HEK293 (cell line): ENCODE measurements around the gene KBTBD3.

Experiments used
- IKZF3 ChIP-seq: fragments of 450-650 bp; IDR thresholded peaks from 2 replicates; pipeline ENCODE4 v1.5.0; 2018; ENCODE audit warnings: missing biosample characterization, mild to moderate bottlenecking, missing genetic modification characterization, moderate library complexity
- PRDM1 ChIP-seq: fragments of 450-650 bp; formaldehyde crosslinking; IDR thresholded peaks from 2 replicates; pipeline ENCODE4; 2016; ENCODE audit warnings: missing biosample characterization, missing genetic modification characterization
- REST ChIP-seq: fragments of 450-650 bp; formaldehyde crosslinking; IDR thresholded peaks from 2 replicates; pipeline ENCODE4 v1.5.1; 2016; ENCODE audit warnings: missing biosample characterization, missing genetic modification characterization
- YY1 ChIP-seq: fragments of 450-650 bp; formaldehyde crosslinking; IDR thresholded peaks from 2 replicates; pipeline ENCODE4 v1.5.1; 2018; ENCODE audit warnings: missing biosample characterization, missing genetic modification characterization
- ZEB2 ChIP-seq: fragments of 450-650 bp; formaldehyde crosslinking; IDR thresholded peaks from 2 replicates; pipeline ENCODE4 v1.5.1; 2016; ENCODE audit warnings: missing biosample characterization, missing genetic modification characterization
- ZNF350 ChIP-seq: fragments of 450-650 bp; formaldehyde crosslinking; IDR thresholded peaks from 2 replicates; pipeline ENCODE4 v1.5.0; 2017; ENCODE audit warnings: missing biosample characterization, mild to moderate bottlenecking, missing genetic modification characterization
- ZNF555 ChIP-seq: fragments of 450-650 bp; formaldehyde crosslinking; conservative IDR thresholded peaks from 2 replicates; pipeline ENCODE4 v1.5.1; 2017; ENCODE audit warnings: missing biosample characterization, mild to moderate bottlenecking, missing genetic modification characterization, inconsistent platforms
- ZNF561 ChIP-seq: fragments of 450-650 bp; IDR thresholded peaks from 2 replicates; pipeline ENCODE4 v1.5.1; 2018; ENCODE audit warnings: missing biosample characterization, missing genetic modification characterization, borderline replicate concordance
- TF ChIP-seq, protein P1 (sequence below): fragments of 450-650 bp; formaldehyde crosslinking; IDR thresholded peaks from 2 replicates; pipeline ENCODE4 v1.5.1; 2016; ENCODE audit warnings: missing biosample characterization, missing genetic modification characterization
- TF ChIP-seq, protein P2 (sequence below): fragments of 450-650 bp; formaldehyde crosslinking; IDR thresholded peaks from 2 replicates; pipeline ENCODE4 v1.5.1; 2016; ENCODE audit warnings: missing biosample characterization, missing genetic modification characterization
- TF ChIP-seq, protein P3 (sequence below): fragments of 450-650 bp; formaldehyde crosslinking; IDR thresholded peaks from 2 replicates; pipeline ENCODE4 v1.5.1; 2016; ENCODE audit warnings: missing biosample characterization, missing genetic modification characterization, low read depth
- TF ChIP-seq, protein P4 (sequence below): fragments of 450-650 bp; formaldehyde crosslinking; IDR thresholded peaks from 2 replicates; pipeline ENCODE4 v1.5.1; 2016; ENCODE audit warnings: missing biosample characterization, missing genetic modification characterization
- TF ChIP-seq, protein P5 (sequence below): fragments of 450-650 bp; formaldehyde crosslinking; IDR thresholded peaks from 2 replicates; pipeline ENCODE4 v1.5.1; 2016; ENCODE audit warnings: missing biosample characterization, missing genetic modification characterization
- TF ChIP-seq, protein P6 (sequence below): fragments of 450-650 bp; IDR thresholded peaks from 2 replicates; pipeline ENCODE4 v1.5.1; 2018; ENCODE audit warnings: missing biosample characterization, missing genetic modification characterization

DNA sequence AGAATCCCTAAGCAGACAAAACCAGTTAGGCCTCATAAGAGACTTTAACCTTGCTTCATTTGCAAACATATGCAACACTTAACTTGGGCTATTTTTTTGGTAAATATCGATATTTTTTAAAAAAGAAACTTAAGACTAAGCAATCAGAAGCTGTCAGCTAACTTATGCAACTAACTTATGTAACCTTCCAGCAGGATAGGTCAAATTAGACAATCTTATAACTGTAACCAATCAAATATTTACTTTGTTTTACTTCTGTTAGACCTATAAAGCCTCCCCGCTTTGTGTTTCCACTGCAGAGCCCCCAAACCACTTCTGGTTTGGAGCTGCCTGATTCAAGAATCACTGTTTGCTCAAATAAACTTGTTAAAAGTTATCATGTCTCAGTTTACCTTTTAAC is 63.1 kb downstream of the KBTBD3 start:
- TF ChIP-seq, protein P1, sequence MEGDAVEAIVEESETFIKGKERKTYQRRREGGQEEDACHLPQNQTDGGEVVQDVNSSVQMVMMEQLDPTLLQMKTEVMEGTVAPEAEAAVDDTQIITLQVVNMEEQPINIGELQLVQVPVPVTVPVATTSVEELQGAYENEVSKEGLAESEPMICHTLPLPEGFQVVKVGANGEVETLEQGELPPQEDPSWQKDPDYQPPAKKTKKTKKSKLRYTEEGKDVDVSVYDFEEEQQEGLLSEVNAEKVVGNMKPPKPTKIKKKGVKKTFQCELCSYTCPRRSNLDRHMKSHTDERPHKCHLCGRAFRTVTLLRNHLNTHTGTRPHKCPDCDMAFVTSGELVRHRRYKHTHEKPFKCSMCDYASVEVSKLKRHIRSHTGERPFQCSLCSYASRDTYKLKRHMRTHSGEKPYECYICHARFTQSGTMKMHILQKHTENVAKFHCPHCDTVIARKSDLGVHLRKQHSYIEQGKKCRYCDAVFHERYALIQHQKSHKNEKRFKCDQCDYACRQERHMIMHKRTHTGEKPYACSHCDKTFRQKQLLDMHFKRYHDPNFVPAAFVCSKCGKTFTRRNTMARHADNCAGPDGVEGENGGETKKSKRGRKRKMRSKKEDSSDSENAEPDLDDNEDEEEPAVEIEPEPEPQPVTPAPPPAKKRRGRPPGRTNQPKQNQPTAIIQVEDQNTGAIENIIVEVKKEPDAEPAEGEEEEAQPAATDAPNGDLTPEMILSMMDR (tag by site-specific recombination) = no peak
- no peak for TF ChIP-seq IKZF3 (tag by site-specific recombination)
- TF ChIP-seq, protein P2, sequence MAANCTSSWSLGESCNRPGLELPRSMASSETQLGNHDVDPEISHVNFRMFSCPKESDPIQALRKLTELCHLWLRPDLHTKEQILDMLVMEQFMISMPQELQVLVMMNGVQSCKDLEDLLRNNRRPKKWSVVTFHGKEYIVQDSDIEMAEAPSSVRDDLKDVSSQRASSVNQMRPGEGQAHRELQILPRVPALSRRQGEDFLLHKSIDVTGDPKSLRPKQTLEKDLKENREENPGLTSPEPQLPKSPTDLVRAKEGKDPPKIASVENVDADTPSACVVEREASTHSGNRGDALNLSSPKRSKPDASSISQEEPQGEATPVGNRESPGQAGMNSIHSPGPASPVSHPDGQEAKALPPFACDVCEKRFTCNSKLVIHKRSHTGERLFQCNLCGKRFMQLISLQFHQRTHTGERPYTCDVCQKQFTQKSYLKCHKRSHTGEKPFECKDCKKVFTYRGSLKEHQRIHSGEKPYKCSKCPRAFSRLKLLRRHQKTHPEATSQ (tag by site-specific recombination) = no peak
- TF ChIP-seq ZNF561 = no peak
- TF ChIP-seq, protein P3, sequence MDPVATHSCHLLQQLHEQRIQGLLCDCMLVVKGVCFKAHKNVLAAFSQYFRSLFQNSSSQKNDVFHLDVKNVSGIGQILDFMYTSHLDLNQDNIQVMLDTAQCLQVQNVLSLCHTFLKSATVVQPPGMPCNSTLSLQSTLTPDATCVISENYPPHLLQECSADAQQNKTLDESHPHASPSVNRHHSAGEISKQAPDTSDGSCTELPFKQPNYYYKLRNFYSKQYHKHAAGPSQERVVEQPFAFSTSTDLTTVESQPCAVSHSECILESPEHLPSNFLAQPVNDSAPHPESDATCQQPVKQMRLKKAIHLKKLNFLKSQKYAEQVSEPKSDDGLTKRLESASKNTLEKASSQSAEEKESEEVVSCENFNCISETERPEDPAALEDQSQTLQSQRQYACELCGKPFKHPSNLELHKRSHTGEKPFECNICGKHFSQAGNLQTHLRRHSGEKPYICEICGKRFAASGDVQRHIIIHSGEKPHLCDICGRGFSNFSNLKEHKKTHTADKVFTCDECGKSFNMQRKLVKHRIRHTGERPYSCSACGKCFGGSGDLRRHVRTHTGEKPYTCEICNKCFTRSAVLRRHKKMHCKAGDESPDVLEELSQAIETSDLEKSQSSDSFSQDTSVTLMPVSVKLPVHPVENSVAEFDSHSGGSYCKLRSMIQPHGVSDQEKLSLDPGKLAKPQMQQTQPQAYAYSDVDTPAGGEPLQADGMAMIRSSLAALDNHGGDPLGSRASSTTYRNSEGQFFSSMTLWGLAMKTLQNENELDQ = no peak
- TF ChIP-seq, protein P4, sequence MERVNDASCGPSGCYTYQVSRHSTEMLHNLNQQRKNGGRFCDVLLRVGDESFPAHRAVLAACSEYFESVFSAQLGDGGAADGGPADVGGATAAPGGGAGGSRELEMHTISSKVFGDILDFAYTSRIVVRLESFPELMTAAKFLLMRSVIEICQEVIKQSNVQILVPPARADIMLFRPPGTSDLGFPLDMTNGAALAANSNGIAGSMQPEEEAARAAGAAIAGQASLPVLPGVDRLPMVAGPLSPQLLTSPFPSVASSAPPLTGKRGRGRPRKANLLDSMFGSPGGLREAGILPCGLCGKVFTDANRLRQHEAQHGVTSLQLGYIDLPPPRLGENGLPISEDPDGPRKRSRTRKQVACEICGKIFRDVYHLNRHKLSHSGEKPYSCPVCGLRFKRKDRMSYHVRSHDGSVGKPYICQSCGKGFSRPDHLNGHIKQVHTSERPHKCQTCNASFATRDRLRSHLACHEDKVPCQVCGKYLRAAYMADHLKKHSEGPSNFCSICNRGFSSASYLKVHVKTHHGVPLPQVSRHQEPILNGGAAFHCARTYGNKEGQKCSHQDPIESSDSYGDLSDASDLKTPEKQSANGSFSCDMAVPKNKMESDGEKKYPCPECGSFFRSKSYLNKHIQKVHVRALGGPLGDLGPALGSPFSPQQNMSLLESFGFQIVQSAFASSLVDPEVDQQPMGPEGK (tag by site-specific recombination) = no peak
- no peak for TF ChIP-seq YY1
- TF ChIP-seq, protein P5, sequence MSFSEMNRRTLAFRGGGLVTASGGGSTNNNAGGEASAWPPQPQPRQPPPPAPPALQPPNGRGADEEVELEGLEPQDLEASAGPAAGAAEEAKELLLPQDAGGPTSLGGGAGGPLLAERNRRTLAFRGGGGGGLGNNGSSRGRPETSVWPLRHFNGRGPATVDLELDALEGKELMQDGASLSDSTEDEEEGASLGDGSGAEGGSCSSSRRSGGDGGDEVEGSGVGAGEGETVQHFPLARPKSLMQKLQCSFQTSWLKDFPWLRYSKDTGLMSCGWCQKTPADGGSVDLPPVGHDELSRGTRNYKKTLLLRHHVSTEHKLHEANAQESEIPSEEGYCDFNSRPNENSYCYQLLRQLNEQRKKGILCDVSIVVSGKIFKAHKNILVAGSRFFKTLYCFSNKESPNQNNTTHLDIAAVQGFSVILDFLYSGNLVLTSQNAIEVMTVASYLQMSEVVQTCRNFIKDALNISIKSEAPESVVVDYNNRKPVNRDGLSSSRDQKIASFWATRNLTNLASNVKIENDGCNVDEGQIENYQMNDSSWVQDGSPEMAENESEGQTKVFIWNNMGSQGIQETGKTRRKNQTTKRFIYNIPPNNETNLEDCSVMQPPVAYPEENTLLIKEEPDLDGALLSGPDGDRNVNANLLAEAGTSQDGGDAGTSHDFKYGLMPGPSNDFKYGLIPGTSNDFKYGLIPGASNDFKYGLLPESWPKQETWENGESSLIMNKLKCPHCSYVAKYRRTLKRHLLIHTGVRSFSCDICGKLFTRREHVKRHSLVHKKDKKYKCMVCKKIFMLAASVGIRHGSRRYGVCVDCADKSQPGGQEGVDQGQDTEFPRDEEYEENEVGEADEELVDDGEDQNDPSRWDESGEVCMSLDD (tag by site-specific recombination) = no peak
- TF ChIP-seq ZEB2 (tag by site-specific recombination) = no peak
- TF ChIP-seq ZNF555 (tag by site-specific recombination) = no peak
- no peak for TF ChIP-seq ZNF350 (tag by site-specific recombination)
- TF ChIP-seq, protein P6, sequence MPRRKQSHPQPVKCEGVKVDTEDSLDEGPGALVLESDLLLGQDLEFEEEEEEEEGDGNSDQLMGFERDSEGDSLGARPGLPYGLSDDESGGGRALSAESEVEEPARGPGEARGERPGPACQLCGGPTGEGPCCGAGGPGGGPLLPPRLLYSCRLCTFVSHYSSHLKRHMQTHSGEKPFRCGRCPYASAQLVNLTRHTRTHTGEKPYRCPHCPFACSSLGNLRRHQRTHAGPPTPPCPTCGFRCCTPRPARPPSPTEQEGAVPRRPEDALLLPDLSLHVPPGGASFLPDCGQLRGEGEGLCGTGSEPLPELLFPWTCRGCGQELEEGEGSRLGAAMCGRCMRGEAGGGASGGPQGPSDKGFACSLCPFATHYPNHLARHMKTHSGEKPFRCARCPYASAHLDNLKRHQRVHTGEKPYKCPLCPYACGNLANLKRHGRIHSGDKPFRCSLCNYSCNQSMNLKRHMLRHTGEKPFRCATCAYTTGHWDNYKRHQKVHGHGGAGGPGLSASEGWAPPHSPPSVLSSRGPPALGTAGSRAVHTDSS (tag by site-specific recombination) = no peak
- no peak for TF ChIP-seq PRDM1 (tag by site-specific recombination)
- TF ChIP-seq REST (tag by site-specific recombination) = no peak
